Neuronal stem cell (in vitro differentiated cells): ENCODE results near the gene ITGBL1.

Source experiments
- DNase-seq: peaks from one replicate; pipeline ENCODE4 v3.0.0-alpha.2; 2013; ENCODE audit warnings: low spot score
- H2AFZ ChIP-seq: one replicate; pipeline ENCODE4 v1.6.1; 2013; ENCODE audit warnings: mild to moderate bottlenecking, low read length, inconsistent platforms
- H2AK5ac ChIP-seq: 2 replicates; pipeline ENCODE4 v1.6.1; 2013; ENCODE audit warnings: low read depth, mild to moderate bottlenecking, inconsistent platforms, low read length, moderate library complexity, mixed read lengths
- H2BK120ac ChIP-seq: 2 replicates; pipeline ENCODE4 v1.6.1; 2013; ENCODE audit warnings: low read depth, mild to moderate bottlenecking, inconsistent platforms, low read length, moderate library complexity, mixed read lengths
- H2BK12ac ChIP-seq: one replicate; pipeline ENCODE4 v1.6.1; 2013; ENCODE audit warnings: low read length, inconsistent platforms
- H2BK15ac ChIP-seq: 2 replicates; pipeline ENCODE4 v1.6.1; 2013; ENCODE audit warnings: mild to moderate bottlenecking, low read length, inconsistent platforms, mixed read lengths
- H2BK5ac ChIP-seq: one replicate; pipeline ENCODE4 v1.6.1; 2013; ENCODE audit warnings: inconsistent platforms, mild to moderate bottlenecking, low read length, moderate library complexity
- H3K14ac ChIP-seq: one replicate; pipeline ENCODE4 v1.6.1; 2013; ENCODE audit warnings: low read length, inconsistent platforms
- H3K18ac ChIP-seq: 2 replicates; pipeline ENCODE4 v1.6.1; 2013; ENCODE audit warnings: low read length, inconsistent platforms
- H3K23ac ChIP-seq: 2 replicates; pipeline ENCODE4 v1.6.1; 2013; ENCODE audit warnings: low read depth, mild to moderate bottlenecking, mixed read lengths, low read length, inconsistent platforms; ENCODE audit not compliant: poor library complexity
- H3K27ac ChIP-seq: replicated peaks from 3 replicates; pipeline ENCODE4 v1.5.1; 2013; ENCODE audit warnings: low read length, inconsistent platforms
- H3K27me3 ChIP-seq, 3 experiments: 2 replicates each; pipeline ENCODE4 v1.6.1; 2013; ENCODE audit warnings: low read length in 3 of 3, mild to moderate bottlenecking in 2 of 3, inconsistent platforms in 1 of 3, low read depth in 1 of 3, mixed read lengths in 1 of 3, moderate library complexity in 1 of 3; ENCODE audit not compliant: control insufficient read depth in 3 of 3, insufficient read depth in 3 of 3
- H3K36me3 ChIP-seq, 2 donors: replicated peaks in 1 of 2; 2 replicates each; pipeline ENCODE4 v1.6.1; 2013; ENCODE audit warnings: low read length in 2 of 2; ENCODE audit not compliant: control insufficient read depth in 2 of 2, insufficient read depth in 2 of 2
- H3K4ac ChIP-seq: 2 replicates; pipeline ENCODE4 v1.6.1; 2013; ENCODE audit warnings: inconsistent platforms, mild to moderate bottlenecking, low read length, moderate library complexity
- H3K4me1 ChIP-seq, 2 donors: 1 replicate in 1 of 2; 2 replicates in 1 of 2; pipeline ENCODE4 v1.6.1; 2013; ENCODE audit warnings: low read length in 2 of 2, low read depth in 1 of 2; ENCODE audit not compliant: control insufficient read depth in 2 of 2, insufficient read depth in 1 of 2
- H3K4me2 ChIP-seq: one replicate; pipeline ENCODE4 v1.6.1; 2013; ENCODE audit warnings: mild to moderate bottlenecking, low read length, inconsistent platforms; ENCODE audit not compliant: insufficient read depth, poor library complexity, severe bottlenecking
- H3K4me3 ChIP-seq, 2 donors: 2 replicates each; pipeline ENCODE4 v1.5.1; 2013; ENCODE audit warnings: low read length in 2 of 2, mild to moderate bottlenecking in 2 of 2, inconsistent platforms in 1 of 2, moderate library complexity in 1 of 2
- H3K79me1 ChIP-seq: one replicate; pipeline ENCODE4 v1.6.1; 2013; ENCODE audit warnings: low read depth, mild to moderate bottlenecking, inconsistent platforms, low read length, moderate library complexity
- H3K9ac ChIP-seq: one replicate; pipeline ENCODE4 v1.6.1; 2013; ENCODE audit warnings: mild to moderate bottlenecking, low read depth, low read length, inconsistent platforms; ENCODE audit not compliant: poor library complexity
- H3K9me3 ChIP-seq, 2 donors: replicated peaks in 1 of 2; 2 replicates each; pipeline versions ENCODE3 to v1.6.1; 2013; ENCODE audit warnings: low read length in 2 of 2, mild to moderate bottlenecking in 2 of 2, inconsistent platforms in 1 of 2, low read depth in 1 of 2, mixed read lengths in 1 of 2, moderate library complexity in 1 of 2; ENCODE audit not compliant: control insufficient read depth in 2 of 2, insufficient read depth in 1 of 2
- H4K8ac ChIP-seq: one replicate; pipeline ENCODE4 v1.6.1; 2013; ENCODE audit warnings: low read depth, mild to moderate bottlenecking, inconsistent platforms, low read length, moderate library complexity
- H4K91ac ChIP-seq: one replicate; pipeline ENCODE4 v1.6.1; 2013; ENCODE audit warnings: low read length, low read depth, mild to moderate bottlenecking, inconsistent platforms; ENCODE audit not compliant: poor library complexity
- WGBS, 2 donors: extraction: QIAGEN DNeasy Blood & Tissue Kit; methylation state at CpG; one replicate each; pipeline ENCODE4 v1.1.7; 2013; ENCODE audit warnings: missing lambda C conversion rate in 2 of 2, mixed read lengths in 1 of 2; ENCODE audit not compliant: insufficient read length in 2 of 2, insufficient replicate concordance in 1 of 2; ENCODE audit errors: extremely low coverage in 2 of 2; 5-methylcytosine and 5-hydroxymethylcytosine counted together

ITGBL1 gene

GRCh38 chr13:101450749-101451130 lies 1.7 kb upstream of the ITGBL1 start:
- no peak overlapping the region for H3K23ac ChIP-seq
- no peak overlapping the region for H3K14ac ChIP-seq
- no peak overlapping the region for H3K9ac ChIP-seq
- H3K4me3 ChIP-seq, result no peak overlapping the region
- H3K79me1 ChIP-seq, result no peaks in the 10 kb centered on the region
- no peak overlapping the region for H4K8ac ChIP-seq
- H3K27ac ChIP-seq, result no peak overlapping the region
- H2BK5ac ChIP-seq, result no peak overlapping the region
- no peaks in the 10 kb centered on the region for H3K36me3 ChIP-seq
- H3K4me2 ChIP-seq, result no peak overlapping the region
- no peak overlapping the region for H2BK12ac ChIP-seq
- H3K18ac ChIP-seq, result no peak overlapping the region
- DNase-seq, result no peak
- H2BK15ac ChIP-seq, result no peak overlapping the region
- H2BK120ac ChIP-seq, result no peak overlapping the region
- no peaks in the 10 kb centered on the region for H3K27me3 ChIP-seq
- no peaks in the 10 kb centered on the region for H3K9me3 ChIP-seq
- H3K4ac ChIP-seq, result no peak overlapping the region
- H2AFZ ChIP-seq, result no peak overlapping the region
- no CpG with 5 or more reads among the region's 2 CpGs for WGBS, 2 donors
- no peak overlapping the region for H2AK5ac ChIP-seq
- H3K4me1 ChIP-seq, result no peaks in the 10 kb centered on the region
- H4K91ac ChIP-seq, result no peak overlapping the region

- no peaks in the 10 kb centered on the region for H3K9me3 ChIP-seq
- no peak overlapping the region for H2AFZ ChIP-seq
- H2BK5ac ChIP-seq, result no peak overlapping the region
- no peaks in the 10 kb centered on the region for H3K4me1 ChIP-seq
- H2BK15ac ChIP-seq, result no peak overlapping the region
- no peak overlapping the region for H3K4me3 ChIP-seq
- H3K79me1 ChIP-seq, result no peaks in the 10 kb centered on the region
- no peak overlapping the region for H2AK5ac ChIP-seq
- H4K8ac ChIP-seq, result no peak overlapping the region
- no peak overlapping the region for H3K9ac ChIP-seq
- DNase-seq, result no peak
- H3K27me3 ChIP-seq, result no peaks in the 10 kb centered on the region
- no peak overlapping the region for H2BK12ac ChIP-seq
- no peaks in the 10 kb centered on the region for H3K36me3 ChIP-seq
- H2BK120ac ChIP-seq, result no peak overlapping the region
- no peak overlapping the region for H3K27ac ChIP-seq
- no peak overlapping the region for H4K91ac ChIP-seq
- no peak overlapping the region for H3K18ac ChIP-seq
- no peak overlapping the region for H3K4ac ChIP-seq
- no peak overlapping the region for H3K4me2 ChIP-seq
- no peak overlapping the region for H3K23ac ChIP-seq
- no peak overlapping the region for H3K14ac ChIP-seq
These were observed 834 bp upstream of the ITGBL1 start for GRCh38 chr13:101451641-101452040.

- Histone ChIP-seq H3K36me3 (no peaks in the 10 kb centered on the region), H3K14ac (peak overlapping the region; percentile 28), H3K27ac (no peak overlapping the region), H2AK5ac (peak overlapping the region; percentile 74), H2BK5ac (no peak overlapping the region), H3K27me3 (no peaks in the 10 kb centered on the region), H3K4me2 (no peak overlapping the region), H3K4ac (no peak overlapping the region), H3K9ac (no peak overlapping the region), H3K23ac (no peak overlapping the region), H3K9me3 (no peaks in the 10 kb centered on the region), H3K4me3 (no peak overlapping the region), H4K8ac (no peak overlapping the region), H4K91ac (no peak overlapping the region), H2AFZ (no peak overlapping the region), H3K79me1 (no peaks in the 10 kb centered on the region), H2BK12ac (no peak overlapping the region), H2BK120ac (no peak overlapping the region), H3K18ac (peak overlapping the region; percentile 13), H3K4me1 (no peaks in the 10 kb centered on the region), H2BK15ac (no peak overlapping the region)
- no peak for DNase-seq
- WGBS, 2 donors, result no CpG with 5 or more reads among the region's 41 CpGs
These were observed 1.3 kb downstream of the ITGBL1 start for GRCh38 chr13:101453784-101454201.

GRCh38 chr13:101454767-101455166 lies 2.3 kb downstream of the ITGBL1 start:
- no peaks in the 10 kb centered on the region for H3K27me3 ChIP-seq

More at GRCh38 chr13:101454767-101455166, 2.3 kb downstream of the ITGBL1 start:
- Histone ChIP-seq H2BK12ac (no peak overlapping the region), H3K4ac (no peak overlapping the region), H3K18ac (no peak overlapping the region), H4K8ac (no peak overlapping the region), H2AK5ac (no peak overlapping the region), H3K79me1 (no peaks in the 10 kb centered on the region), H3K4me2 (no peak overlapping the region), H3K27ac (no peak overlapping the region), H3K4me3 (no peak overlapping the region), H4K91ac (no peak overlapping the region), H3K4me1 (no peaks in the 10 kb centered on the region), H3K36me3 (no peaks in the 10 kb centered on the region), H2BK120ac (no peak overlapping the region), H3K9me3 (no peaks in the 10 kb centered on the region), H3K9ac (no peak overlapping the region), H3K23ac (no peak overlapping the region), H2AFZ (no peak overlapping the region), H2BK15ac (no peak overlapping the region), H2BK5ac (no peak overlapping the region), H3K14ac (no peak overlapping the region)
- no CpG with 5 or more reads among the region's 2 CpGs for WGBS, 2 donors
- no peak for DNase-seq
